NCI-H2171 (cell line): ENCODE results near the gene VCX2.
"Not testable (repeated sequence)": the region's sequence is repeated elsewhere in the genome, so short reads cannot be mapped to it uniquely, and the experiment has no call there.

Experiments used
- DNase-seq: peaks from one replicate; lab custom pipeline; 2025; lab: John Stamatoyannopoulos, UW

VCX2 gene

DNA sequence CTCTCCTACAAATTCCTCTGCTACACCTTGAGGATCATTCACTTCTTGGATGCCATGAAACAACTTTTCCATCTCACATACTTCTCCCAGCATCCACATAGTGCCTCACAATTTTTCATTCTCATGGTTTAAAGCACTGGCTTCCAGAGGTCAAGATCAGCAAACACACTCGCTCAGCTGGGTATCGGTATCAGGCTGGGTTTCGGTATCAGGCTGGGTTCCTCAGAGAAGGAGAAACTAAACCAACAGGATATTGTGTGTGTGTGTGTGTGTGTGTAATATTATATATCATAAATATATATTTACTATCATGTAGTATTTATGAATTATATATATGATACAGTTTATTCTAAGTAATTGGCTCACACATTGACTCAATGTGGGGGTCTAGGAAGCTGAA, at the start of gene VCX2:
Gene VCX2, minus strand, starts transcription at position 99 of the 400 bp plus-strand sequence. CDS start 624 bp downstream, outside the sequence.
- not testable (repeated sequence) for DNase-seq

- peak; percentile 70 for DNase-seq
These were observed 33.9 kb upstream of the VCX2 start for GRCh38 chrX:8204943-8205342.

DNA sequence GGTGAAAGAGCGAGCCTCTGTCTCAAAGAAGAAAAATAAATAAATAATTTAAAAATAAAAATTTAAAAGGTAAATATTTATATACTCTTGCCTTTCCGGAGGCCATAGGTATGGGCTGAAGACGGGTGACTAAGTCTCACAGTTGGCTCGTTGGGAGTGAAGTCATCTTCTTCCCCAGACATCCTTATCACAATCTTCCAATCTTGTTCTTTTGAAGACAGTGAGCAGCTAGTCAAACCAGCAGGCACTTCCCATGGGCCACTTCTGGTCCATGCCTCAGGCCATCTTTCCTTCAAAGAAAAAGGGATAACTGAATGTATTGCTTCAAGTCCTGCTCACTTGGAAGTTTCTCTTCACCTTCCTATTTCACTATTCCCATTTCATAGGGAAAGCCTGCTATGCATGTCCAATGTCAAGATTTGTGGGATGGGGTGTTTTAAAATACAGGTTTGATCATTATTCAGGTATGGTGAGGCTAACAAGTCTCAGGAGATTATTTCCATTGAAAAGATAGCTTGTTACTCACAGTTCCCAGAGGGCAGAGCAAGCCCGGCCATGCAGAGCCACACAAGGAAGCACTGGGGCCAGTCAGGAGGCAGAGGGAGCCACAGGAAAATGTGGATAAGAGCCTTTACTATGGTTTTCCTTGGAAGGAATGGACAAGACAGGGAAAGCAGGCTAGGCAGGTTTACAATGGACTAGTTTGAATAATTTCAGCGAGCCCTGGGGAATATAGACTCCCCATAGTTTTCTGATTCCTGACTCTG, 33.3 kb upstream of the VCX2 start:
- no peak for DNase-seq

GRCh38 chrX:8201896-8202331, 30.8 kb upstream of the VCX2 start:
- DNase-seq = no peak

DNA sequence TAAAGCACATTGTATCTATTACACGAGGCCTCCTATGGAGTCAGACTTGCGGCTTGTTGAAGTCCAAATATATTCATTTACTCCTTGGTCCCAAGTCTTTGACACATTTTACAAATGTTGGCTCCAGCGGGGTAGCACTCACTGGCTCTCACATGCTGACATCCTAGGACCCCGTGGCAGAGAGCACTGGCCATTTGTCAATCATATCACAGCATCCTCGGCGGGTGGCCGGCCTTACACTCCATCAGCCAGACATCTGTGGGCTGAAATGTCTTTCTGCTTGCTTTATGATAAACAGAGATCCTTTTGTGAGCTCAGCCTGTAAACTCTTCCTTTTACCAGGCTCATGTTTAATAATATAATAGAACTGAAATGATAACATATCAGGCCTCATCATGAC, 25.7 kb upstream of the VCX2 start:
- DNase-seq = no peak

- DNase-seq = no peak
These were observed 23.1 kb upstream of the VCX2 start for GRCh38 chrX:8194216-8194615.

GRCh38 chrX:8192276-8192675, 21.2 kb upstream of the VCX2 start:
- no peak for DNase-seq

DNA sequence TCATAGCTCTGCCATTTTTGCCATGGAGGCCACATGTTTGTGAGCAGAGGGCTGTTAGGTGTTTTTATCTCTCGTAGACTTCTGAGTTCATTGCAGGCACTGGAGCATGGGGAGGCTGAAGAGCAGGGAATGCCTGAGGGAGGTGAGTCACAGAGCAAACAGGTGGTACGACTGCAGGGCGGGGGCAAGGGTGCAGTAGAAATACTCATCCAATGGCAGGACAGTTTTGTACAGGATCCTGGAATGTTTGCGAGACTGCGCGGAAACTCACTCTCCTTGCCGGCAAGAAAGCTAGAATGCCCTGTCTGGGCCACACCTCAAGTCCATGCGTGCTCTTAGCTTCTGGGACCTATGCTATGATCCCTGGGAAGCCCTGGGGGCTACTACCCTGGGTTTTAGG, 20.0 kb upstream of the VCX2 start:
- DNase-seq = no peak

- DNase-seq = no peak
These were observed 19.3 kb upstream of the VCX2 start for GRCh38 chrX:8190341-8190830.

DNA sequence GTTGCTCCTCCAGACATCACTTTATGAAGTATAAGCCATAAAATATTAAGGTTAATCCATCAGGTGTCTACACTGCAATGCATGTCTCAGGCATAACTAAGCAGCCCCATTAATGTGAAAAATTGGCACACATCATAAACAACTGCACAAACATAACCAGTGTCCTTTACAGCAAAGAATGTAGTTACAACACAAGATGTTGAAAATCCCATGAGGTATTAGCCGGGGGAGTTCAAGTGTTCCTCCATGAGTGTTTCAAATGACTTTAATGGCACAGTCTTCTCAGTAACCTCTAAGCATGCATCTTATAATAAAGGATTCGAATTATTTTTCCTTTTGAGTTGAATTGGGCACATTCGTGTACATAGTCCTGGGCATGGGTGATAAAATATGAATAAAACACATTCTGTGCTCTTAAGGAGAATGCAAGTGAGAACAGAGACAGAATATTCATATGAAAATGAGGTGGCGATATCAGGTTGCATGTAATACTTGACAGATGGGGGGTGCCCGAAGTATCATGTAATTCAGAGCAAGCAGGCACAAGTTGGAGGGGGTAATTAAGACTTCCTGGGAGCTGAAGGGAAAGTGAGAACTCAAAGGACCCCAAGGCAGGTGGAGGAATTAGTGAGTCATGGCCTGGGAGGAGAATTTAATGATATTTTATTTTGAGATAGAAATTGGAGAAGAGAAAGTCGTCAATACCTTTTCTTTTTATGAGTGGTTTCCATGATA, 18.2 kb upstream of the VCX2 start:
- peak; percentile 61 for DNase-seq

- DNase-seq = no peak
These were observed 12.3 kb upstream of the VCX2 start for GRCh38 chrX:8183346-8183745.

GRCh38 chrX:8179656-8180055, 8.6 kb upstream of the VCX2 start:
- DNase-seq = no peak

GRCh38 chrX:8154011-8154410, 17.1 kb downstream of the VCX2 start:
- not testable (repeated sequence) for DNase-seq

DNA sequence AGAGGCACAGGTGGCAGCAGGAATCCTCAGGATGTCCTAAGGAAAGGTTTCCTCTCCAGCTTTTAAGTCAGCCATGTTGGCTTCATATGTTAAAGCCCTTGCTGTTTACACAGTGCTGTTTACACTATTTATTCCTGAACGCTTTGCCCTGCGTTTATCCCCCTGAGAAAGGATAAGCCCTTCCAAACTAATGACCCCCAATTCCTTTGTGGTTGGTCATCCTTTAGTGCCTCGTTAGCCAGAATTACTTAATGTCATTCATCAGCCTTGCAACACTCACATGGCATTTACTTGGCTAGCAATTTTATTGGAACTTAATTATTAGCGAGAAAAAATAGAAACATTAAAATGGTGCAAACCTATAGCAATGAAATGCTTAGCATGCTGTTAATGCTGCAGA, 23.8 kb downstream of the VCX2 start:
- no peak for DNase-seq

- no peak for DNase-seq
These were observed 26.1 kb downstream of the VCX2 start for GRCh38 chrX:8144925-8145324.

DNA sequence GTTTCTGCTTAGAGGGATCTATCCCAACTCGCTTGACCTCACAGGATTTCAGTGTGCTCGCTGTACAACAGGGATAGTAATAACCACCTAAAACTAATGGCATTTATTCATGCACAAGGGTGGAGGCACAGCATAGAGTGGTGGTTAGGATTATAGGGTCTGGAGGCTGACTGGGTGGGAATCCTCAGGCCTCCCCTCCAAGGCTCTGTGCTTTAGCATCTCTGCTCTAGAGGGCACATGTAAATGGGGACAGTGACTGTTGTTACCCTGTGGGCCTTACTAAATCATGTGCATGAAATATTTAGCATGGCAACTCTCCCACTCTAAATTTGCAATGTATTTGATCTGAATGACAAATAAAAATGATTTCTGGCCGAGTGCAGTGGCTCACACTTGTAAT, 29.2 kb downstream of the VCX2 start:
- DNase-seq = no peak

- no peak for DNase-seq
These were observed 29.9 kb downstream of the VCX2 start for GRCh38 chrX:8140986-8141744.

DNA sequence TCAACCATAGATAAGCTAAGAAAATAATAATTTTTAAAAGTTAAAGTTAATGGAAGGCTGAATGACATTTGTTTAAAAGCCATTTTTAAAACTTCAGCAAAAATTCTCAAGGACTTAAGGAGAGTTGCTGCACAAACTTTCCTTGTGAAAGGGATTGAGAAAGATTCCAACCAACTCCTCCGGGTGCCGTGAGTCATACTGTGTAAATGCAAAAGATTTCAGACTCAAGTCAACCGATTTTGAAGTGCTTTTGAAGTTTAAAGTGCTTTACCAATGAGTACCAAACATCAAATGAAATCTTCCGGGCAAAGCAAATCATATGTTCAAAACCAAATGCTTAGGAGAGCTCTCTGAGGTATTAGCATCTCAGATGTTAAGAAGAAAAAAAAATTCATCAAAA, 31.4 kb downstream of the VCX2 start:
- DNase-seq = no peak

GRCh38 chrX:8138252-8138651, 32.8 kb downstream of the VCX2 start:
- no peak for DNase-seq

- no peak for DNase-seq
These were observed 44.4 kb downstream of the VCX2 start for GRCh38 chrX:8126648-8127047.

DNA sequence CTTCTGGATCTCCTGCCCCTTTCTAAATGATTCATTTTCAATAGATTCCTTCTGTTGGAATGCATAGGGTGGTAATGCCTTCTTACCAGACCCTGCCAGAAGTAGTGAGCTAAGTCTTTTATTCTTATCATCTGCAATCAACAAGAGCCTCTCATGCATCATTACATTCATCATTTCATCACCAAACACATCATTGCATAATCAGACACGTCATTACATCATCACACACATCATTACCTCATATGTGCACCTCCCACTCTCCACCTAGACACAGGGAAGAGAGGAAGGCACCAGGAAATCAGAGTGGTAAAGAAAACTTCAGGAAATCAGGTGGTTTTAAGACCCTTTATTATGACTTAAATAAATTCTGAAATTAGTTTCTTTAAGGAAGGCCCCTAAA, 45.0 kb downstream of the VCX2 start:
- no peak for DNase-seq

DNA sequence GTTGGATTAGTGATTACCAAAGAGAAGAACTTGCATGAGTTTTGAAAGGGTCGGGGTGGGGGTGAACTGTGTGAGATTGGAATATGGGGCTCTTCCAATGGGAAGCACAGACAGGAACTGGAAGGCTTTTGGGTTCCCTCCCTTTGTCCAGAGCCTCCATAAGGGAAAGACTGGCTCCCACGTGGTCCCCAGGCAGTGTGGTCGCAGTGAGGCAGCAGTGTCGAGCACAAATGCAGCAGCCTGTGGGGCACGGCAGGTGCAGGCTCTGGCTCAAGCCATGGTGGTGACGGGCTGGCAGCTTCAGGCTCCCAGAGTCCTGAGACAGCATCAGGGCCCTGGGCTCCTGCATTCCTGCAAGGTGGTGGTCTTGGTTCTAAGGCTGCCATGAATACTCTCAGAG, 45.5 kb downstream of the VCX2 start:
- DNase-seq = no peak

DNA sequence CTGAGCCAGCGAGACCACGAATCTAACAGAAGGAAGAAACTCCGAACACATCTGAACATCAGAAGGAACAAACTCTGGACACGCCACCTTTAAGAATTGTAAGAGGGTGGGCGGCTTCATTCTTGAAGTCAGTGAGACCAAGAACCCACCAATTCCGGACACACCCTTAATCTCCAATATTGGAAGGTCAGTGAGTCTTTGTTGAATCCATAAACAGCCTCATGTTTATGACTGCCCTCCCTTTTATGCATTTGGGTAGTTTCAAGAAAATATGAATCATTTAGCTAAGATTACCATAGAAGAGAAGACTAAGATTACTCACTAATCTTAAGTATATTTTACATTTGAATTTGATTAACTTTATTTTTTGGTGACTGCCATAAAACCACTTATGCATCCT, 48.5 kb downstream of the VCX2 start:
- DNase-seq = no peak
